ENCODE measurements around the gene RHBDD3.
"Not testable (repeated sequence)": the region's sequence is repeated elsewhere in the genome, so short reads cannot be mapped to it uniquely, and the experiment has no call there.

RHBDD3 gene

DNA sequence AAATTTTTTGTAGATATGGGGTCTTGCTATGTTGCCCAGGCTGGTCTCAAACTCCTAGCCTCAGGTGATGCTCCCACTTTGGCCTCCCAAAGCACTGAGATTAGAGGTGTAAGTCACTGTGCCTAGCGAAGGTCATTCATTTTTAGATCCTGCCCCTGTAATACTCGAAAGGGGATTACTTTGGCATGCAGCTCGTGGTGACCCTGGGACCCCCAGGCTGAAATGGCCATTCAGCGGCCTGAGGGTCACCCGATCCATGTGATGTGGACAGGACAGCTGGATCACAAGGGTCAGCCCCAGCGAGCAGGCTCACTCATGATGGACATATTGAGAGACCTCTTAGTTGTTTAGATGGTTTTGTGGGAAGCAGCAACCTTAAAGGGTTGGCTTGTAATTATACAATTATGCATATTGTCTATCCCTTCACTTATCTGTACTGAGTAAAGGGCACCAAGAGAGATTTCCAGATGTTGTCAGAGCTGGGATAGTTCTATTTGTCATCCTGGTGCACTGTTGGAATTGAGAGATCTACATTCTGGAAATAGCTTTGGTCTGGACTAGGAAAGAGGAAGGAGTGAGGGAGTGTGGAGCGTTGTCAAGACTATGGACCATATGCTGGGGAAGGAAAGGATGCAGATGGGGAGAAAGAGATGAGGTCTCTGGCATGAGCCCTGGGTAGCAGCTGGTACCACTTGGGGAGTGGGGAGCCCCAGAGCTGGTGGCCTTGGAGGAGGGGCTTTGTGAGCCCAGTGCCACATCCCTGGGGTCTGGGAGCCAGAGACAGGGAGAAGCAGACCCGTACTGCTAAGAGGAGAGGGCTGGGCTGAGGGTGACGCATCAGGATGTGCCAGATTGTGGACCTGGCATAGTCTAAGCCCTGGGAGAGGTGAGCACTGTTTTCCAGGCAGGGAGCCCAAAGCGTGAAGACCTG is 15.5 kb downstream of the RHBDD3 start:
- DNase-seq (ENCODE audit: low spot score) = no peak

GRCh38 chr22:29251265-29251664 is 16.5 kb downstream of the RHBDD3 start:
- DNase-seq (ENCODE audit: low spot score) = no peak

DNA sequence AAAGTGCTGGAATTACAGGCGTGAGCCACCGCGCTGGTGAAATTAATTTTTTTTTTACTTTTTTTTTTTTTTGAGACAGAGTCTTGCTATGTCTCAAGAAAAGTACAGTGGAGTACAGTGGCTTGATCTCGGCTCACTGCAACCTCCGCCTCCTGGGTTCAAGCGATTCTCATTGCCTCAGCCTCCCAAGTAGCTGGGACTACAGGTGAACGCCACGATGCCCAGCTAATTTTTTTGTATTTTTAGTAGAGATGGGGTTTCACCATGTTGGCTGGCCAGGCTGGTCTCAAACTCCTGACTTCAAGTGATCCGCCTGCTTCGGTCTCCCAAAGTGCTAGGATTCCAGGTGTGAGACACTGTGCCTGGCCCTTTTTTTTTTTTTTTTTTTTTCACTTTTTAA is 19.9 kb downstream of the RHBDD3 start:
- not testable (repeated sequence) for DNase-seq (ENCODE audit: low spot score)

DNA sequence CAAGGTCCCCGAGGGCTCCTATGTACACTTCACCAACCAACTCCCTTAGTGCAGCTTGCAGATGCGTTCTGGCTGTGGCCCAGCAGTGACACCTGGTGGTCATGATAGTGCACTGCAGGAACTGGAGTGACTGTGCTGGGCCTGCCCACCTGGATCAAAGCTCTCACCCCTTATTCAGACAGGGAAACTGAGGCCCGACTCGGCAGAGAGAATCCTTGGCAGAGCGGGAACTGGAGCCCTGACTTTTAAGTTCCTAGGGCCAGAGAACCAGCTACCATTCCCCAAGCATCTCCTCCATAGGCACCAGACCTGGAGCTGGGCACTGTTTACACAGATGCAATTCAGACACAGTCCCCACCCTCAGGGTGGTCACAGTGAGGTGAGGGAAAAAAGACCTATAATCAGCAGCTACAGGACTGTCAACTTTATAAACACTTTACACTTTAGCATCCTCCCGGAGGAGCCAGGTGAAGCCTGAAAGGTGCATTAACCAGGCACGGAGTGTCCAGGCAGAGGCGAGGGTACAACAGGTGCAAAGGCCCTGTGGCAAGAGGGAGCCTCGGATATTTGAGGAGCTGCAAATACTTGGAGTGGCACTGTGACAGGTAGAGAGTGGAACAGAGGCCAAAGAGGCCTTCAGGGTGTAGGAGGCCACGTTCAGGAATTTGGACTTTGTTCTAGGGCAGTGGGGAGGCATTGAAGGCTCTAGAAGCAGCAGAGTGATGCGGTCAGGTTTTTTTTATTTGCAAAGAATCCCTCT is 22.0 kb downstream of the RHBDD3 start:
- no peak for DNase-seq (ENCODE audit: low spot score)

- DNase-seq (ENCODE audit: low spot score) = no peak
These were observed 22.8 kb downstream of the RHBDD3 start for GRCh38 chr22:29244785-29245625.

GRCh38 chr22:29243874-29244446 is 23.8 kb downstream of the RHBDD3 start:
- no peak for DNase-seq (ENCODE audit: low spot score)

- not testable (repeated sequence) for DNase-seq (ENCODE audit: low spot score)
These were observed 27.3 kb downstream of the RHBDD3 start for GRCh38 chr22:29240481-29240880.

- DNase-seq (ENCODE audit: low spot score) = no peak
These were observed 34.4 kb downstream of the RHBDD3 start for GRCh38 chr22:29233277-29233877.

- no peak for DNase-seq (ENCODE audit: low spot score)
These were observed 35.5 kb downstream of the RHBDD3 start for GRCh38 chr22:29231971-29232959.

- DNase-seq (ENCODE audit: low spot score) = no peak
These were observed 36.6 kb downstream of the RHBDD3 start for GRCh38 chr22:29230972-29231875.

GRCh38 chr22:29226351-29226981 is 41.3 kb downstream of the RHBDD3 start:
- no peak for DNase-seq (ENCODE audit: low spot score)

GRCh38 chr22:29225422-29226090 is 42.2 kb downstream of the RHBDD3 start:
- no peak for DNase-seq (ENCODE audit: low spot score)

- DNase-seq (ENCODE audit: low spot score) = no peak
These were observed 42.8 kb downstream of the RHBDD3 start for GRCh38 chr22:29224859-29225410.

DNA sequence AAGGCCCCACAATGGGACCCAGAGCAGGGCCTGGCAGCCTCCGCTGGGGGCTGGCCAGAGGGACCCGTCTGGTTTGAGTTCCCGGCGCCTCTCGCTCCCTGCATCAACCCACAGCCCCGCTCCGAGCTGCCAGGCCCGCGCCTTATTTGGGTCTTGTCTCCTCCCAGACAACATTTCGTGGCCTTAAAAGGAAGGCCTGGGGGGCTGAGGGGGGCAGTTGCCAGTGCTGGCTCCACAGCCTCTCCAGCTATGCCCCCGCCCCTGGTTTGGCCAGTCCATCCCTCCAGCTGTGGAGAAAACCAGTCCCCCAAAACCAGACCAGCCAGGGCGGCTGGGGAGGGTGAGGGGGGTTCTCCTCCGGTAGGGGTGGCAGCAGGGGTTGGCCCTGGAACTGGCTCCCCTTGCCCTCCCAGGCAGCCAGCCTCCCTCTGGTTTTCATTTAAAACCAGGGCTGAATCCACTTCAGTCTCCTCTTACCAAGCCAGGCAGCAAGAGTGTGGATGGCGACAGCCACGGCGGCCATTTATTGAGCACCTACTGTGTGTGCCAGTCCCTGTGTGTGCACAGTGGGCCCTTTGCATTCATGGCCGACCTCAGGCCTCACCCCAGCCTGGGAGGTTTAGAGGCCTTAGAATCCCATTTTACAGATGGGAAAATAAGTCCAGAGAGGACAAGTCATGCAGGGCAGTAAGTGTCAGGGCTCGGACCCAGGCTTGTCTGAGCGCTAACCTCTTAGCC is 43.5 kb downstream of the RHBDD3 start:
- no peak for DNase-seq (ENCODE audit: low spot score)

DNA sequence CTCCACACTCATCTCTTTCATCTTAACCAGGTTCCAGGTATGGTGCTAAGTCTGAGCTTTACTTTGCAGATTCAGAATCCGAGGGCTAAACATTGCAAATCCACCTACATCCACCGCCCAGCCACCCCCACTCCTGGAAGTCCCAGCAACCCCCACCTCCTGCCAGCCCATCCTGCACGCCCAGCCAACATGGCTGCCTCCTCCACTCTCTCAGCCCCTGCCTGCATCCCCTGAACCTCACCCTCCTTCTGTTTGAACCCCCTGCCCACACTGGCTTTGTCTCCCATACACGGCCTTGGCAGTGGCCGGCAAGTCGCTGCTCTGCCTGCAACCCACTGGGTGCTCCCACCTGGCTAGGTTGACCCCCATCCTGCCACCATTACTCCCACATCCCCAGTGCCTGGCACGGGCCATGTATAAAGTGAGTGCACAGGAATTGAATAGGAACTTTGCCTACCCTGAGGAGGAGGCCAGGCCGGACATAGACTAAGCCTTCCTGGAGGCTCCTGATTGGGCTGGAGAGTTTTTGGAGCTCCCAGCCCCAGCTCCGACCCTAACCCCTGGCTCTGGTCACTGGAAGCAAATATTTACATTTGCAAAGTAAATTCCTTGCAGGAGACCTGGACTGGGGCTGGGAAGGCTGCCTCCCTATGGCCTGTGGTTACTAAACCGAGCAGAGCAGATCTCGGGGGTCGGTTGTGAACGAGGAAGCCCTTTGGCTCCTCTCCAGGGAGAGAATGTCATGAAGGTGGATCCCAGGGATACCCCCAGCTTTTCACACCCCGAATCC is 47.7 kb downstream of the RHBDD3 start:
- DNase-seq (ENCODE audit: low spot score) = no peak

- DNase-seq (ENCODE audit: low spot score) = not testable (repeated sequence)
These were observed 48.4 kb downstream of the RHBDD3 start for GRCh38 chr22:29219409-29219782.

Measured in putamen (tissue), 1 donor.